Mesenchymal stem cell (in vitro differentiated cells and primary cell): ENCODE results near the gene FGF22.
"Not testable (repeated sequence)": the region's sequence is repeated elsewhere in the genome, so short reads cannot be mapped to it uniquely, and the experiment has no call there.

Experiments used
- DNase-seq: peaks from one replicate; pipeline ENCODE4 v3.0.0-alpha.2; 2013
- H2AFZ ChIP-seq: one replicate; pipeline ENCODE4 v1.6.1; 2013; ENCODE audit warnings: low read depth, mild to moderate bottlenecking, control low read depth, inconsistent platforms, low read length, moderate library complexity
- H2AK5ac ChIP-seq: 2 replicates; pipeline ENCODE4 v1.6.1; 2013; ENCODE audit warnings: low read length, moderate library complexity, mild to moderate bottlenecking, inconsistent platforms; ENCODE audit not compliant: severe bottlenecking
- H2BK120ac ChIP-seq: one replicate; pipeline ENCODE4 v1.6.1; 2013; ENCODE audit warnings: low read depth, mild to moderate bottlenecking, inconsistent platforms, low read length, moderate library complexity
- H2BK12ac ChIP-seq, 2 experiments: one replicate each; pipeline ENCODE4 v1.6.1; 2013; ENCODE audit warnings: inconsistent platforms in 2 of 2, low read length in 2 of 2, mild to moderate bottlenecking in 2 of 2, moderate library complexity in 2 of 2, control low read depth in 1 of 2
- H2BK15ac ChIP-seq: one replicate; pipeline ENCODE4 v1.6.1; 2013; ENCODE audit warnings: mild to moderate bottlenecking, low read depth, inconsistent platforms; ENCODE audit not compliant: poor library complexity, severe bottlenecking
- H2BK5ac ChIP-seq: 2 replicates; pipeline ENCODE4 v1.6.1; 2013; ENCODE audit warnings: low read depth, mild to moderate bottlenecking, low read length, control low read depth, inconsistent platforms; ENCODE audit not compliant: poor library complexity, severe bottlenecking
- H3K14ac ChIP-seq, 2 experiments: one replicate each; pipeline ENCODE4 v1.6.1; 2013; ENCODE audit warnings: inconsistent platforms in 2 of 2, low read length in 2 of 2, control low read depth in 1 of 2, mild to moderate bottlenecking in 1 of 2, moderate library complexity in 1 of 2
- H3K18ac ChIP-seq, 2 experiments: one replicate each; pipeline ENCODE4 v1.6.1; 2013; ENCODE audit warnings: inconsistent platforms in 2 of 2, low read length in 2 of 2, control low read depth in 1 of 2, low read depth in 1 of 2, mild to moderate bottlenecking in 1 of 2
- H3K23ac ChIP-seq, 2 experiments: one replicate each; pipeline ENCODE4 v1.6.1; 2013; ENCODE audit warnings: inconsistent platforms in 2 of 2, low read length in 2 of 2, mild to moderate bottlenecking in 2 of 2, moderate library complexity in 2 of 2, control low read depth in 1 of 2
- H3K27ac ChIP-seq: 2 replicates; pipeline ENCODE4 v1.5.1; 2013; ENCODE audit warnings: mild to moderate bottlenecking, moderate library complexity, low read length, control low read depth, inconsistent platforms; ENCODE audit not compliant: poor library complexity, severe bottlenecking
- H3K27me3 ChIP-seq, 2 experiments: 2 replicates each; pipeline versions ENCODE4 v1.6.1 to v1.7.0; 2013; ENCODE audit warnings: low read length in 2 of 2, mild to moderate bottlenecking in 2 of 2, moderate library complexity in 2 of 2, control low read depth in 1 of 2, inconsistent platforms in 1 of 2; ENCODE audit not compliant: control insufficient read depth in 1 of 2, insufficient read depth in 1 of 2
- H3K36me3 ChIP-seq, 2 experiments: 2 replicates each; pipeline versions ENCODE4 v1.6.1 to v1.7.0; 2013; ENCODE audit warnings: low read length in 2 of 2, control low read depth in 1 of 2, inconsistent platforms in 1 of 2, low read depth in 1 of 2, mild to moderate bottlenecking in 1 of 2; ENCODE audit not compliant: insufficient read depth in 2 of 2, control insufficient read depth in 1 of 2
- H3K4ac ChIP-seq, 2 experiments: one replicate each; pipeline ENCODE4 v1.6.1; 2013; ENCODE audit warnings: inconsistent platforms in 2 of 2, low read length in 2 of 2, mild to moderate bottlenecking in 2 of 2, moderate library complexity in 2 of 2, control low read depth in 1 of 2, low read depth in 1 of 2
- H3K4me1 ChIP-seq: 2 replicates; pipeline ENCODE4 v1.6.1; 2013; ENCODE audit warnings: low read depth, low read length, control low read depth; ENCODE audit not compliant: control insufficient read depth, insufficient read depth
- H3K4me2 ChIP-seq: 2 replicates; pipeline ENCODE4 v1.6.1; 2013; ENCODE audit warnings: low read length, mild to moderate bottlenecking, inconsistent platforms; ENCODE audit not compliant: poor library complexity, severe bottlenecking
- H3K4me3 ChIP-seq, 2 experiments: 2 replicates each; pipeline versions ENCODE4 v1.5.1 to v1.7.0; 2013; ENCODE audit warnings: low read length in 2 of 2, mild to moderate bottlenecking in 2 of 2, control low read depth in 1 of 2, low read depth in 1 of 2; ENCODE audit not compliant: insufficient read depth in 1 of 2
- H3K79me1 ChIP-seq: replicated peaks from 2 replicates; pipeline ENCODE4 v1.6.1; 2013; ENCODE audit warnings: mild to moderate bottlenecking, control low read depth, low read length, inconsistent platforms; ENCODE audit not compliant: poor library complexity, severe bottlenecking
- H3K9ac ChIP-seq: 2 replicates; pipeline ENCODE4 v1.7.0; 2013; ENCODE audit warnings: mild to moderate bottlenecking, low read length, moderate library complexity
- H3K9me3 ChIP-seq: 2 replicates; pipeline ENCODE4 v1.7.0; 2013; ENCODE audit warnings: mild to moderate bottlenecking, low read length; ENCODE audit not compliant: control insufficient read depth
- H4K8ac ChIP-seq: one replicate; pipeline ENCODE4 v1.6.1; 2013; ENCODE audit warnings: inconsistent platforms, mild to moderate bottlenecking, low read length, moderate library complexity
- H4K91ac ChIP-seq: one replicate; pipeline ENCODE4 v1.6.1; 2013; ENCODE audit warnings: mild to moderate bottlenecking, low read length, inconsistent platforms
- WGBS: methylation state at CpG from one replicate; pipeline ENCODE4 v1.1.7; 2013; ENCODE audit warnings: mixed read lengths; 5-methylcytosine and 5-hydroxymethylcytosine counted together

Gene FGF22

DNA sequence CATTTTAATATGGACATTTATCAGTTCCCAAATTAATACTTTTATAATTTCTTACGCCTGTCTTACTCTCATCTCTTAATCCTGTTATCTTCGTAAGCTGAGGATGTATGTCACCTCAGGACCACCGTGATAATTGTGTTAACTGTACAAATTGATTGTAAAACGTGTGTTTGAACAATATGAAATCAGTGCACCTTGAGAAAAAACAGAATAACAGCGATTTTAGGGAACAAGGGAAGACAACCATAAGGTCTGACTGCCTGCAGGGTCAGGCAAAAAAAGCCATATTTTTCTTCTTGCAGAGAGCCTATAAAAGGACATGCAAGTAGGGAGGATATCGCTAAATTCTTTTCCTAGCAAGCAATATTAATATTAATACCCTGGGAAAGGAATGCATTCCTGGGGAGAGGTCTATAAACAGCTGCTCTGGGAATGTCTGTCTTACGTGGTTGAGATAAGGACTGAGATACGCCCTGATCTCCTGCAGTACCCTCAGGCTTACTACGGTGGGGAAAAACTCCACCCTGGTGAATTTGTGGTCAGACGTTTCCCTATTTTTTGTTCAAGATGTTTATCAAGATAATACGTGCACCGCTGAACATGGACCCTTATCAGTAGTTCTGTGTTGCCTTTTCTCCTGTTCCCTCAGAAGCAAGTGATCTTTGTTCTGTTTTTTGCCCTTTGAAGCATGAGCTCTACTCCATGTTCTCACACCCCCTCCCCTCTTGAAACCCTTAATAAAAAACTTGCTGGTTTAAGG is 29.2 kb downstream of the FGF22 start:
- H3K4me2 ChIP-seq, H3K18ac ChIP-seq, H2AFZ ChIP-seq, H2BK120ac ChIP-seq, DNase-seq, H2AK5ac ChIP-seq, H3K4me1 ChIP-seq, H3K23ac ChIP-seq, H2BK15ac ChIP-seq, H3K4me3 ChIP-seq, H3K14ac ChIP-seq, H4K91ac ChIP-seq, H2BK5ac ChIP-seq, H3K36me3 ChIP-seq, H3K27me3 ChIP-seq, H4K8ac ChIP-seq, H3K9ac ChIP-seq, H3K27ac ChIP-seq, H3K79me1 ChIP-seq, H3K4ac ChIP-seq, H2BK12ac ChIP-seq, H3K9me3 ChIP-seq: not testable (repeated sequence)
- WGBS, result 67% methylated on average over 10 of the region's 12 CpGs

DNA sequence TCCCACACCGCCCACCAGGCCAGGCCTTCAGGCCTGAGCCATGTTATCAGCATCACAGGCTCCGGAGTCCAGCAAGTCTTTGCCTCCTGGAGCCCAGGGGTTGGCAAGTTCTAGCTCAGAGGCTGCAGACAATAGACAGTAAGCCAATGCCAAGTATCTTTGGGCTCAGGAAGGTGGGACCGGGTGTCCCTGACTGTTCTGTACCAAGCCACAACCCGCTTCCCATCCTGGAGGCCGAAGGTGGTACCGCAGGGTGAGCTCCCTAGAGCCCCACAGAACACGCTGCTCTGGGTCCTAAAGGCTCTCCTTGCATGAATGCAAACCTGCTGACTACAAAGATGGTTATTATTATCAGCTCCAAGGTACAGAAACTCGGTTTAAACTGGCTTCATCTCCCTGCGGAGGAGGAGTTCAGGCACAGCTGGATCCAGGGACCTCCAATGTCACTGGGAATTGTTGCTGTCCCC is 31.0 kb downstream of the FGF22 start:
- Histone ChIP-seq H4K91ac (no peak overlapping the region), H3K4me1 (peaks cover 11% of the 10 kb centered on the region), H3K27ac (no peak overlapping the region), H3K27me3 (no peaks in the 10 kb centered on the region), H2AK5ac (no peak overlapping the region), H3K14ac (no peak overlapping the region), H3K9ac (no peak overlapping the region), H4K8ac (no peak overlapping the region), H2BK5ac (no peak overlapping the region), H3K4ac (no peak overlapping the region), H2AFZ (no peak overlapping the region), H3K18ac (no peak overlapping the region), H3K9me3 (no peaks in the 10 kb centered on the region), H3K4me3 (no peak overlapping the region), H2BK12ac (no peak overlapping the region), H2BK15ac (peak overlapping the region; percentile 7), H2BK120ac (no peak overlapping the region), H3K36me3 (peaks cover 0 to 8% of the 10 kb centered on the region in 2 experiments), H3K4me2 (no peak overlapping the region), H3K79me1 (no peaks in the 10 kb centered on the region), H3K23ac (peak overlapping the region in 1 of 2 experiments; percentile 42)
- WGBS, result 79% methylated on average over 9 of the region's 9 CpGs
- DNase-seq, result no peak

DNA sequence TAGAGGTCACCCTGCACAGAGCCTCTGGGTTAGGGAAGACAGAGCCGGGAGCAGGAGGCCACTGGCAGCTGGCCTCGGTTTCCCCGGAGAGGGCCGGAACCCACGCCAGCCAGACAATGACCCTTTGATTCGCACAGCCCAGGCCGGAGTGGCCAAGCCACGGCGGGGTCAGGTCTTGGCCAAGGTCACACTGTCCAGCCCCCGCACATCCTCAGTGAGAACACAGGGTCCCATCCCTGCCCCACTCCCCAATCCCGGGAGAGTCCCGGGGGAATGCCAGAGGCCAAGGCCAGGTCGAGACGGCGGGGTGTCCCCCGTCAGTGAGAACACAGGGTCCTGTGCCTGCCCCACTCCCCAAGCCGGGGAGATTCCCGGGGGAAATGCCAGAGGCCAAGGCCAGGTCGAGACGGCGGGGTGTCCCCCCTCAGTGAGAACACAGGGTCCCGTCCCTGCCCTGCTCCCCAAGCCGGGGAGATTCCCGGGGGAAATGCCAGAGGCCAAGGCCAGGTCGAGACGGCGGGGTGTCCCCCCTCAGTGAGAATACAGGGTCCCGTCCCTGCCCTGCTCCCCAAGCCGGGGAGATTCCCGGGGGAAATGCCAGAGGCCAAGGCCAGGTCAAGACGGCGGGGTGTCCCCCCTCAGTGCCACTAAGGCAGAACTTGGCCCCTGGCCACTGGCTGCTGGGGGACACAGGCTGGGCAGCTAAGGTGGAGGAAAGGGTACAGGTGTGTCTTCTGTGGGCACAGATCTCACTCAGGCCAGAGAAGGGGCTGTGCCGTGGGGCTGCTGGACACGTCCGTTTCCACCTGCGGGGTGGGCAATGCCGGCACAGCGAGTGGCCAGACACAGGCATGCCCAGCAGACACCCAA is 34.8 kb downstream of the FGF22 start:
- Histone ChIP-seq H2BK12ac (no peak overlapping the region), H3K36me3 (peaks cover 0 to 7% of the 10 kb centered on the region in 2 experiments), H4K91ac (no peak overlapping the region), H2AFZ (no peak overlapping the region), H3K14ac (no peak overlapping the region), H3K4ac (no peak overlapping the region), H2AK5ac (no peak overlapping the region), H3K4me3 (no peak overlapping the region), H3K27ac (no peak overlapping the region), H3K4me2 (no peak overlapping the region), H2BK5ac (no peak overlapping the region), H2BK15ac (no peak overlapping the region), H3K4me1 (peaks cover 40% of the 10 kb centered on the region), H3K18ac (no peak overlapping the region), H3K79me1 (peaks cover 4% of the 10 kb centered on the region), H3K27me3 (peaks cover 0 to 3% of the 10 kb centered on the region in 2 experiments), H3K9ac (no peak overlapping the region), H3K23ac (no peak overlapping the region), H3K9me3 (no peaks in the 10 kb centered on the region), H2BK120ac (no peak overlapping the region), H4K8ac (no peak overlapping the region)
- 93% methylated on average over 31 of the region's 38 CpGs for WGBS
- DNase-seq, result no peak

DNA sequence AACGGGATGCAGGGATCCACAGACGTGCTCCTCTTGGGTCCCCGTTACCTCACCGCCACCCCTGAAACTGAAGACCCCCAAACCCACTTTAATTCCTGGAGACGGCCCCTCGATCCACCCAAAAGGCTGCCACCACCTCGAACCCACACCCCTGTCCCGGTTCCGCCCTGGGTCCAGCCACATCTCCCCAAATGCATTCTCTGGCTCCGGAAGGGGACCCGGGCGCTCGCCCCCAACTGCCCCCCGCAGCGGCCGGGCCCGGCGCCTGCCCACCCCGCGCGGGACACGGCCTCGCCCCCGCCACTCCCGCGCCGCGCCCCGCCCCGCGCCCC is 36.3 kb downstream of the FGF22 start:
- H3K4ac ChIP-seq, result peak overlapping the region in 1 of 2 experiments; percentile 35
- H3K27ac ChIP-seq, result no peak overlapping the region
- peaks cover 0 to 3% of the 10 kb centered on the region in 2 experiments for H3K27me3 ChIP-seq
- no peak overlapping the region for H3K9ac ChIP-seq
- H3K18ac ChIP-seq, result peak overlapping the region in 1 of 2 experiments; percentile 56
- peak overlapping the region; percentile 68 for H2BK120ac ChIP-seq
- no peak overlapping the region for H3K14ac ChIP-seq
- H4K91ac ChIP-seq, result no peak overlapping the region
- 37% methylated on average over 21 of the region's 31 CpGs for WGBS
- H3K79me1 ChIP-seq, result peaks cover 5% of the 10 kb centered on the region
- no peak overlapping the region for H2BK5ac ChIP-seq
- no peaks in the 10 kb centered on the region for H3K9me3 ChIP-seq
- no peak overlapping the region for H4K8ac ChIP-seq
- peaks cover 0 to 7% of the 10 kb centered on the region in 2 experiments for H3K36me3 ChIP-seq
- no peak overlapping the region for H2AK5ac ChIP-seq
- H3K4me2 ChIP-seq, result peak overlapping the region; percentile 67
- H2AFZ ChIP-seq, result no peak overlapping the region
- H3K4me1 ChIP-seq, result peaks cover 42% of the 10 kb centered on the region
- H3K4me3 ChIP-seq, result peak overlapping the region in 1 of 2 experiments; percentile 65
- peak overlapping the region; percentile 17 for H2BK15ac ChIP-seq
- no peak for DNase-seq
- H2BK12ac ChIP-seq, result peak overlapping the region in 1 of 2 experiments; percentile 40
- H3K23ac ChIP-seq, result no peak overlapping the region
